Smooth muscle cell (in vitro differentiated cells): ENCODE data around the gene GINS2. TPM values are rescaled to one million over a fixed set of nuclear protein-coding genes. Genes with fewer than 3 reads are reported as not detected.

ENCODE experiments used
- DNase-seq: peaks from one replicate; lab custom pipeline; 2025; ENCODE audit not compliant: unreplicated experiment; lab: John Stamatoyannopoulos, UW
- H2AFZ ChIP-seq: fragments of 200-600 bp; sonication (generic); 2 replicates; pipeline ENCODE4 v1.6.0; 2016; ENCODE audit warnings: antibody characterized with exemption, low read depth, mild to moderate bottlenecking
- H3F3A ChIP-seq: fragments of 200-600 bp; sonication (generic); 2 replicates; pipeline ENCODE4 v1.6.0; 2017; ENCODE audit warnings: antibody characterized with exemption, low read depth
- H3K27ac ChIP-seq: fragments of 200-600 bp; sonication (generic); 2 replicates; pipeline ENCODE4 v1.5.1; 2016; ENCODE audit warnings: low read depth, mild to moderate bottlenecking
- H3K27me3 ChIP-seq: fragments of 200-600 bp; sonication (generic); 2 replicates; pipeline ENCODE4 v1.6.1; 2016; ENCODE audit warnings: low read depth, mild to moderate bottlenecking
- H3K36me3 ChIP-seq: fragments of 200-600 bp; sonication (generic); 2 replicates; pipeline ENCODE4 v1.5.1; 2016; ENCODE audit warnings: low read depth
- H3K4me1 ChIP-seq: fragments of 200-600 bp; sonication (generic); 2 replicates; pipeline ENCODE4 v1.5.1; 2016; ENCODE audit warnings: low read depth
- H3K4me2 ChIP-seq: fragments of 200-600 bp; sonication (generic); 2 replicates; pipeline ENCODE4 v1.6.0; 2016; ENCODE audit warnings: mild to moderate bottlenecking
- H3K4me3 ChIP-seq: fragments of 200-600 bp; sonication (generic); 2 replicates; pipeline ENCODE4 v1.5.1; 2016; ENCODE audit warnings: mild to moderate bottlenecking
- H3K79me2 ChIP-seq: fragments of 200-600 bp; sonication (generic); 2 replicates; pipeline ENCODE4 v1.6.0; 2016; ENCODE audit warnings: low read depth, mild to moderate bottlenecking
- H3K9ac ChIP-seq: fragments of 200-600 bp; sonication (generic); 2 replicates; pipeline ENCODE4 v1.6.0; 2016; ENCODE audit warnings: low read depth
- H3K9me3 ChIP-seq: fragments of 200-600 bp; sonication (generic); replicated peaks from 2 replicates; pipeline ENCODE4 v1.5.1; 2016; ENCODE audit warnings: low read depth
- H4K20me1 ChIP-seq: fragments of 200-600 bp; sonication (generic); 2 replicates; pipeline ENCODE4 v1.6.0; 2016; ENCODE audit warnings: low read depth
- CTCF ChIP-seq: fragments of 200-600 bp; sonication (generic); IDR thresholded peaks from 2 replicates; pipeline ENCODE4 v1.5.1; 2017; ENCODE audit warnings: borderline replicate concordance, mild to moderate bottlenecking, antibody characterized with exemption; ENCODE audit not compliant: insufficient read depth, poor library complexity, severe bottlenecking
- WGBS: methylation state at CpG from one replicate; pipeline ENCODE4 v1.1.7; 2016; ENCODE audit warnings: low lambda C conversion rate; 5-methylcytosine and 5-hydroxymethylcytosine counted together
- polyA plus RNA-seq: library from polyadenylated mRNA; unstranded; fragments of >200 nt; fragmentation: Nextera tagmentation; extraction: Ambion mirVana; gene quantifications from 2 replicates; pipeline ENCODE4 v1.2.1, GENCODE V29; 2016
- total RNA-seq: library from RNA; depleted of rRNA; stranded (reverse); fragments of >200 nt; gene quantifications from 2 replicates; pipeline ENCODE4 v1.2.3, GENCODE V29; 2014

GINS2 gene
- total and polyA plus RNA-seq, 2 experiments from 2014 or later: 6.7 to 10.4 TPM

GRCh38 chr16:85660843-85661739 is 27.7 kb downstream of the GINS2 start:
- H3K27me3 ChIP-seq: no peaks in the 10 kb centered on the region
- H4K20me1 ChIP-seq: peaks cover 27% of the 10 kb centered on the region
- no peak overlapping the region for H3K4me3 ChIP-seq
- WGBS: 98% methylated on average over 42 of the region's 42 CpGs
- H3K9ac ChIP-seq: no peak overlapping the region
- no peaks in the 10 kb centered on the region for H3K9me3 ChIP-seq
- DNase-seq: no peak
- H3K4me1 ChIP-seq: peaks cover 4% of the 10 kb centered on the region
- no peaks in the 10 kb centered on the region for H3K79me2 ChIP-seq
- no peak for TF ChIP-seq CTCF
- no peak overlapping the region for H2AFZ ChIP-seq
- H3K4me2 ChIP-seq: no peak overlapping the region
- no peak overlapping the region for H3K27ac ChIP-seq
- H3K36me3 ChIP-seq: no peaks in the 10 kb centered on the region
- no peaks in the 10 kb centered on the region for H3F3A ChIP-seq

GRCh38 chr16:85659805-85660511 is 28.8 kb downstream of the GINS2 start:
- H3K36me3 ChIP-seq: no peaks in the 10 kb centered on the region
- H2AFZ ChIP-seq: no peak overlapping the region
- H3K4me1 ChIP-seq: peaks cover 4% of the 10 kb centered on the region
- peak; percentile 90 for TF ChIP-seq CTCF
- WGBS: 78% methylated on average over 12 of the region's 12 CpGs
- H4K20me1 ChIP-seq: peaks cover 36% of the 10 kb centered on the region
- H3K9ac ChIP-seq: no peak overlapping the region
- no peak overlapping the region for H3K27ac ChIP-seq
- no peak overlapping the region for H3K4me3 ChIP-seq
- H3F3A ChIP-seq: no peaks in the 10 kb centered on the region
- DNase-seq: peak; percentile 14
- no peaks in the 10 kb centered on the region for H3K27me3 ChIP-seq
- H3K79me2 ChIP-seq: no peaks in the 10 kb centered on the region
- H3K4me2 ChIP-seq: no peak overlapping the region
- no peaks in the 10 kb centered on the region for H3K9me3 ChIP-seq

GRCh38 chr16:85659336-85659735 is 29.4 kb downstream of the GINS2 start:
- no peak overlapping the region for H3K9ac ChIP-seq
- H2AFZ ChIP-seq: no peak overlapping the region
- peaks cover 4% of the 10 kb centered on the region for H3K4me1 ChIP-seq
- no peaks in the 10 kb centered on the region for H3F3A ChIP-seq
- peaks cover 42% of the 10 kb centered on the region for H4K20me1 ChIP-seq
- no peaks in the 10 kb centered on the region for H3K9me3 ChIP-seq
- no peak overlapping the region for H3K4me2 ChIP-seq
- no peak overlapping the region for H3K27ac ChIP-seq
- H3K79me2 ChIP-seq: no peaks in the 10 kb centered on the region
- no peaks in the 10 kb centered on the region for H3K27me3 ChIP-seq
- DNase-seq: no peak
- no peak overlapping the region for H3K4me3 ChIP-seq
- WGBS: 88% methylated on average over 8 of the region's 8 CpGs
- no peaks in the 10 kb centered on the region for H3K36me3 ChIP-seq
- TF ChIP-seq CTCF: no peak
